Measurements from ENCODE around the gene POLG.
"Not testable (repeated sequence)": the region's sequence is repeated elsewhere in the genome, so short reads cannot be mapped to it uniquely, and the experiment has no call there.

Gene POLG

DNA sequence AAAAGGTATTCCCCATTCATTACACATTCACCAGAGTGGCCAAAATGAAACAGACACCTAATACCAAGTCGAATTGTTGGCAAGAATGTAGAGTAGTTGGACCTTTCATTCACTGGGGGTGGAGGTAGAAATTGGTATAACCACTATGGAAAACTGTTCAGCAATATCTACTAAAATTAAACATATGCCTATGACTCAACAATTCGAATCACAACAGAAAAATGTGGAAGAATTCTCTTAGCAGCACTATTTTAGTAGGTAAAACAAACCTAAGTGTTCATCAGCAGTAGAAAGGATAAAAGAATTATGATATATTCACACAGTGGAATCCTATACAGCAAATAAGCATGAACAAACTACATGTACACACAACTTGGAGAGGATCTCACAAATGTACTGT, 30.6 kb downstream of the POLG start:
- DNase-seq (ENCODE audit: low read depth in 1 of 2, low spot score in 1 of 2), result no peak
- in situ Hi-C loops (cut with HindIII; ENCODE audit: low pct_unique_long_range_greater_than_20kb, low sequenced_read_pairs), result no loop called here
- TF ChIP-seq JUND (IDR thresholded peaks at IDR 0.05; ENCODE audit: low read depth), result no peak

GRCh38 chr15:89301304-89302089, 33.1 kb downstream of the POLG start:
- no peak for TF ChIP-seq JUND (IDR thresholded peaks at IDR 0.05; ENCODE audit: low read depth)
- no peak for DNase-seq (ENCODE audit: low read depth in 1 of 2, low spot score in 1 of 2)
- in situ Hi-C loops (cut with HindIII; ENCODE audit: low pct_unique_long_range_greater_than_20kb, low sequenced_read_pairs), result no loop called here

DNA sequence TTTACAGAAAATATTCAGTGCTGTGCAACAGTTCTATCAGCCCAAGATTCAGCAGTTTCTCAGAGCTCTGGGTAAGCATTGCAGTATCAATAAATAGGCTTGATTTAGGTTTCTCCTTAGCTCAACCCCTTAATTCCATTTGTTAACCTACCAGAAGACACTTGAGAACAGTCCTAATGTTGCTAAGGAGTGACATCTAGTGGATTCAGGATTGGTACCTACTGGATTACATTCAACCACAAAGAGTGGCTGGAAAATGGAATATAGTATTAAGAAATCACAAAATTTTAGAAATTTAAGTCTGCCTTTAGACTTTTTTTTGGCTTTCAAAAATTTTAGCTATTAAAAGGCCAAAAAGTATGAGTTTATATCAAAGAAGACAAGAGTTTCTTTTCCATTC, 34.7 kb downstream of the POLG start:
- peak; percentile 54 to 63 for DNase-seq (ENCODE audit: low read depth in 1 of 2, low spot score in 1 of 2)
- no peak for TF ChIP-seq JUND (IDR thresholded peaks at IDR 0.05; ENCODE audit: low read depth)

GRCh38 chr15:89293012-89293411, 41.6 kb downstream of the POLG start:
- in situ Hi-C loops (cut with HindIII; ENCODE audit: low pct_unique_long_range_greater_than_20kb, low sequenced_read_pairs), result no loop called here
- no peak for TF ChIP-seq JUND (IDR thresholded peaks at IDR 0.05; ENCODE audit: low read depth)
- no peak for DNase-seq (ENCODE audit: low read depth in 1 of 2, low spot score in 1 of 2)

More for the DNA sequence above, 34.7 kb downstream of the POLG start:
- in situ Hi-C loops (cut with HindIII; ENCODE audit: low pct_unique_long_range_greater_than_20kb, low sequenced_read_pairs), result no loop called here

DNA sequence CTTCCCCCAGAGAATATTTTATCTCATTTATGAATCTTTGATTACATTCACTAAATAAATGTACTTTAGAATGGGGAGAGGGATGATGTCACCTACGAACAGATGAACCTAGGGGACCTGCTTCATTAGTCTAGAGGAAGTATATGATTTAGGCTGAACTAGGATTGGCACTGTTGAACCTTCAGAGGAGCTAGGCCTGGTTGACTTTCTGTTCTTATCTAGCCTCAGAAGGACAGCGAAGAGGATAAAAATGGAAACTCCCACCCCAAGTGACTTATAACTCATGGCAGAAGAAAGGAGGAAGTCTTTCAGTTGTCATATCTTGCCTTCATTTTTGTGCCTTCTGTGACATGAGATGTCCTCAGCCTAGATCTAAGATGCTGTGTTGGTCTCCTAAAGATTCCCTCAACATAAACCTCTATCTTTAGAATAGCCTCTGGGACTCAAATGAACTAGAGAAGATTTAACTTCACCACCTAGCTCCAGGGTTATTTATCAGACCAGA, 42.6 kb downstream of the POLG start:
- TF ChIP-seq JUND (IDR thresholded peaks at IDR 0.05; ENCODE audit: low read depth), result no peak
- in situ Hi-C loops (cut with HindIII; ENCODE audit: low pct_unique_long_range_greater_than_20kb, low sequenced_read_pairs), result no loop called here
- DNase-seq (ENCODE audit: low read depth in 1 of 2, low spot score in 1 of 2), result no peak

- no peak for DNase-seq (ENCODE audit: low read depth in 1 of 2, low spot score in 1 of 2)
- in situ Hi-C loops (cut with HindIII; ENCODE audit: low pct_unique_long_range_greater_than_20kb, low sequenced_read_pairs), result no loop called here
- no peak for TF ChIP-seq JUND (IDR thresholded peaks at IDR 0.05; ENCODE audit: low read depth)
Observed at GRCh38 chr15:89283201-89283600, 51.4 kb downstream of the POLG start.

DNA sequence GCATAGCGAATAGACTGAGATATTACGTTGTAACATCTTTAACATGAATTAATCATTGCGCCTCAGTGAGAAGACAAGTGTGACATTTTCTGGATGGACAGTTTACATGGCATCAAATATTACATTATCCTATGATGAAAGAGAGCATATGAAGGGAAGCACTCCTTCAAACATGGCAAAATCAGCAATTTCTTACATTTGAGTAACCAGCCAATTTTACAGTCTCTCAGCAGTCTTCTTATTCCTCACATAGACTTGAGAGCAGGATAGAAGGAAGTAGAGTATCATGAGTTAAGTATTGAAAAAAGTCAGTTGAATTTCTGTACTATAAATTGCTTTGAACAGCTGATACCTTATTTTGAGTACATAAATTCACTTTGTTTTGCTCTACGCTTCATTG, 52.0 kb downstream of the POLG start:
- TF ChIP-seq JUND (IDR thresholded peaks at IDR 0.05; ENCODE audit: low read depth), result no peak
- in situ Hi-C loops (cut with HindIII; ENCODE audit: low pct_unique_long_range_greater_than_20kb, low sequenced_read_pairs), result no loop called here
- no peak for DNase-seq (ENCODE audit: low read depth in 1 of 2, low spot score in 1 of 2)

DNA sequence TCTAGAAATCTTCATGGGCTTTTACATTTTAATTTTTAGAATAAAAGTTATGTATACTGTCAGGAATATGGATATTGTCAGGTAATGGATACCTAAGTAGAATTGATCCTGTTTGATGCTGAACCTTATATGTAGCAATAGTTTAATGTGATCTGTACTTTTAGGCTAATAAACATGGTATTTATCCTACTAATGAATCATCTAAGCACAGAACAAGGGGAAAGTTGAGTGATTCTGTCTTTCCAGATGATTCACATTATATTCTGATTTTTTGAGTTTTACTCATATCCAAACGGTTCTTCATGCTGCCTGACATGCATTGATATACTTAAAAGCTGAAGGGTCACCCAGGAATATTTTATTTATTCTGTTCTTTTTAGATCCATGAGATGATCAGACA, 56.3 kb downstream of the POLG start:
- DNase-seq (ENCODE audit: low read depth in 1 of 2, low spot score in 1 of 2), result no peak
- no peak for TF ChIP-seq JUND (IDR thresholded peaks at IDR 0.05; ENCODE audit: low read depth)
- in situ Hi-C loops (cut with HindIII; ENCODE audit: low pct_unique_long_range_greater_than_20kb, low sequenced_read_pairs), result no loop called here

DNA sequence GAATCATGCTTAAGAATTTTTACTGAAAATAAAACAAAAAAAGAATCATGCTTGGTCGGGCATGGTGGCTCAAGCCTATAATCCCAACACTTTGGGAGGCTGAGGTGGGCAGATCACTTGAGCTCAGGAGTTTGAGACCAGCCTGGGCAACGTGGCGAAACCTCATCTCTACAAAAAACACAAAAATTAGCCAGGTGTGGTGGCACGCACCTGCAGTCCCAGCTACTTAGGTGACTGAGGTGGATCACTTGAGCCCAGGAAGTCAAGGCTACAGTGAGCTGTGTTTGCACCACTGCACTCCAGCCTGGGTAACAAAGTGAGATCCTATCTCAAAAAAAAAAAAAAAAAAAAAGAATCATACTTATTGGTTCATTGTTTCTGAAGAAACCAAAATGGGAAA, 57.3 kb downstream of the POLG start:
- DNase-seq (ENCODE audit: low read depth in 1 of 2, low spot score in 1 of 2); in situ Hi-C loops (cut with HindIII; ENCODE audit: low pct_unique_long_range_greater_than_20kb, low sequenced_read_pairs): not testable (repeated sequence)

Data from T47D (cell line).